Measurements from ENCODE around the gene TXNL4B.
"Not testable (repeated sequence)": the region's sequence is repeated elsewhere in the genome, so short reads cannot be mapped to it uniquely, and the experiment has no call there.

TXNL4B gene

GRCh38 chr16:72061564-72061963 lies 31.9 kb downstream of the TXNL4B start (continued):
- TF ChIP-seq ZNF747 (tag by site-specific recombination; IDR thresholded peaks at IDR 0.05): no peak
- no peak for TF ChIP-seq ZIC2 (tag by site-specific recombination; IDR thresholded peaks at IDR 0.05)
- TF ChIP-seq ZNF155 (tag by site-specific recombination; IDR thresholded peaks at IDR 0.05): no peak
- TF ChIP-seq ZNF473 (tag by site-specific recombination; IDR thresholded peaks at IDR 0.05): no peak

DNA sequence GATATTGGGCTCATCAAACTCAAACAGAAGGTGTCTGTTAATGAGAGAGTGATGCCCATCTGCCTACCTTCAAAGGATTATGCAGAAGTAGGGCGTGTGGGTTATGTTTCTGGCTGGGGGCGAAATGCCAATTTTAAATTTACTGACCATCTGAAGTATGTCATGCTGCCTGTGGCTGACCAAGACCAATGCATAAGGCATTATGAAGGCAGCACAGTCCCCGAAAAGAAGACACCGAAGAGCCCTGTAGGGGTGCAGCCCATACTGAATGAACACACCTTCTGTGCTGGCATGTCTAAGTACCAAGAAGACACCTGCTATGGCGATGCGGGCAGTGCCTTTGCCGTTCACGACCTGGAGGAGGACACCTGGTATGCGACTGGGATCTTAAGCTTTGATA lies 33.0 kb downstream of the TXNL4B start:
- ChIA-PET CTCF (no interaction called here), POLR2A (no interaction called here)
- no peaks in the 10 kb centered on the region for H3K36me3 ChIP-seq (ENCODE audit: control insufficient read depth in 2 of 2, insufficient read depth in 1 of 2, low read length in 2 of 2)
- H3K9me3 ChIP-seq (ENCODE audit: control insufficient read depth, insufficient read depth, low read depth, low read length): no peaks in the 10 kb centered on the region
- H3K27ac ChIP-seq (ENCODE audit: extremely low read depth, low read depth, low read length): no peak overlapping the region
- no peaks in the 10 kb centered on the region for H3K4me1 ChIP-seq (ENCODE audit: control insufficient read depth, insufficient read depth, low read length)
- TF ChIP-seq ZNF24 (tag by site-specific recombination; IDR thresholded peaks at IDR 0.05) (no peak), SETDB1 (IDR thresholded peaks at IDR 0.05; ENCODE audit: insufficient read length, low read length) (no peak), ZNF404 (tag by site-specific recombination; IDR thresholded peaks at IDR 0.05) (no peak)
- H3K4me3 ChIP-seq (ENCODE audit: low read depth, low read length): no peak overlapping the region

GRCh38 chr16:72059060-72059459 lies 34.4 kb downstream of the TXNL4B start:
- POLR2A ChIA-PET: not testable (repeated sequence)

GRCh38 chr16:72057313-72057712 lies 36.1 kb downstream of the TXNL4B start:
- CTCF ChIA-PET: not testable (repeated sequence)

More at GRCh38 chr16:72059060-72059459, 34.4 kb downstream of the TXNL4B start:
- CTCF ChIA-PET; H3K27ac ChIP-seq (ENCODE audit: extremely low read depth, low read depth, low read length); H3K9me3 ChIP-seq (ENCODE audit: control insufficient read depth, insufficient read depth, low read depth, low read length); H3K4me1 ChIP-seq (ENCODE audit: control insufficient read depth, insufficient read depth, low read length); H3K4me3 ChIP-seq (ENCODE audit: low read depth, low read length); H3K36me3 ChIP-seq (ENCODE audit: control insufficient read depth in 2 of 2, insufficient read depth in 1 of 2, low read length in 2 of 2): not testable (repeated sequence)

GRCh38 chr16:72055911-72056310 lies 37.5 kb downstream of the TXNL4B start:
- Histone ChIP-seq H3K4me3 (ENCODE audit: low read depth, low read length) (no peak overlapping the region), H3K36me3 (ENCODE audit: control insufficient read depth in 2 of 2, insufficient read depth in 1 of 2, low read length in 2 of 2) (no peaks in the 10 kb centered on the region), H3K9me3 (ENCODE audit: control insufficient read depth, insufficient read depth, low read depth, low read length) (no peaks in the 10 kb centered on the region), H3K27ac (ENCODE audit: extremely low read depth, low read depth, low read length) (no peak overlapping the region), H3K4me1 (ENCODE audit: control insufficient read depth, insufficient read depth, low read length) (no peaks in the 10 kb centered on the region)
- no peak for TF ChIP-seq TRIM28 (IDR thresholded peaks at IDR 0.05; ENCODE audit: borderline replicate concordance, low read length)
- no peak for TF ChIP-seq RBAK (tag by site-specific recombination; IDR thresholded peaks at IDR 0.05)
- TF ChIP-seq KLF1 (tag by site-specific recombination; IDR thresholded peaks at IDR 0.05): no peak
- no peak for TF ChIP-seq ZNF704 (tag by site-specific recombination; IDR thresholded peaks at IDR 0.05)
- no peak for TF ChIP-seq ZNF776 (tag by site-specific recombination; IDR thresholded peaks at IDR 0.05; ENCODE audit: borderline replicate concordance)
- TF ChIP-seq ZNF133 (tag by site-specific recombination; IDR thresholded peaks at IDR 0.05): no peak
- ChIA-PET POLR2A (no interaction called here), CTCF (interaction anchor here (0.7 kb wide), 1 partner anchor 18 kb away, joined by 3 read pairs; no protein-coding TSS in a partner anchor)

More at GRCh38 chr16:72057313-72057712, 36.1 kb downstream of the TXNL4B start:
- H3K9me3 ChIP-seq (ENCODE audit: control insufficient read depth, insufficient read depth, low read depth, low read length); H3K4me1 ChIP-seq (ENCODE audit: control insufficient read depth, insufficient read depth, low read length); H3K36me3 ChIP-seq (ENCODE audit: control insufficient read depth in 2 of 2, insufficient read depth in 1 of 2, low read length in 2 of 2); POLR2A ChIA-PET; H3K27ac ChIP-seq (ENCODE audit: extremely low read depth, low read depth, low read length); H3K4me3 ChIP-seq (ENCODE audit: low read depth, low read length): not testable (repeated sequence)

DNA sequence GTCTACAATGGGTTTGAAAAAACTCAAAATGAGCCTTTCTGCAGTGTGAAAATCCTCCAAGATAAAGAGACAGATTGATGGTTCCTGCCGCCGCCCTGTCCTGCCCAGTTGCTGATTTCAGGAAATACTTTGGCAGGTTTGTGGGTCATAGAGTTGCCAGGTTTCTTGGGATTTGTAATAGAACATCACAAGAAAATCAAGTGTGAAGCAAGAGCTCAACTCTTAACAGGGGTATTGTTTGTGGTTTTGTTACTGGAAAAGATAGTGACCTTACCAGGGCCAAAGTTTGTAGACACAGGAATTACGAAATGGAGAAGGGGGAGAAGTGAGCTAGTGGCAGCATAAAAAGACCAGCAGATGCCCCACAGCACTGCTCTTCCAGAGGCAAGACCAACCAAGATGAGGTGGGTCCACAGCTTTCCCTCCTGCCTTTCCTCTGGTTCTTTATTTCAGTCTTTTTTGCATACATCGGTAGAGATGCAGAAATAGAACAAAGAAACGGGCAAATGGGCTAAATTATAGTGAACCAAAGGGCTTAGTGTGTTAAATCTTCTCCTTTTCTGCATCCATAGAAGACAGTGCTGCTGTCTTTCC lies 39.1 kb downstream of the TXNL4B start, which contains the start of gene HP:
TSS of gene HP (plus strand) at position 252 of the 594 bp plus-strand sequence. CDS start at position 400, 148 bp downstream.
- CTCF ChIA-PET; H3K4me1 ChIP-seq (ENCODE audit: control insufficient read depth, insufficient read depth, low read length); H3K4me3 ChIP-seq (ENCODE audit: low read depth, low read length); H3K9me3 ChIP-seq (ENCODE audit: control insufficient read depth, insufficient read depth, low read depth, low read length); POLR2A ChIA-PET; H3K27ac ChIP-seq (ENCODE audit: extremely low read depth, low read depth, low read length); H3K36me3 ChIP-seq (ENCODE audit: control insufficient read depth in 2 of 2, insufficient read depth in 1 of 2, low read length in 2 of 2): not testable (repeated sequence)

Measured in HEK293 (cell line).